A549 treated with CpdA at 1 μM for 4 hours (cell line): Measurements from ENCODE around the gene EIF3F. TPM values are rescaled to one million over a fixed set of nuclear protein-coding genes. Genes with fewer than 3 reads are reported as not detected.

Source experiments
- total RNA-seq: library from RNA; stranded (reverse); fragments of 200-300 nt; extraction: Qiagen RNA extraction; gene quantifications from 5 replicates; pipeline ENCODE4 v1.2.3, GENCODE V29; 2022; ENCODE audit warnings: low read depth

Gene EIF3F
- 320 to 353 TPM (median 337 TPM) in 5 replicates for total RNA-seq

GRCh38 chr11:7986768-7987559, at the start of gene EIF3F:
EIF3F (plus strand) TSS chr11:7987337; CDS start chr11:7987353, 16 bp downstream.

GRCh38 chr11:7941608-7942007, 45.5 kb upstream of the EIF3F start, which contains the start of gene OR10A3:
OR10A3 (minus strand) TSS chr11:7941708; CDS start chr11:7939520, 2,188 bp downstream.

GRCh38 chr11:7965386-7965785, 21.8 kb upstream of the EIF3F start, which contains the start of gene NLRP10:
NLRP10 (minus strand) TSS chr11:7965447; CDS start chr11:7963495, 1,952 bp downstream.

Other genes with a start within 250 kb of the EIF3F start
- gene OR5P2, start 190.4 kb upstream of the EIF3F start, total RNA-seq, result not detected in 5 replicates
- gene OR5P3, start 156.5 kb upstream of the EIF3F start, total RNA-seq, result not detected in 5 replicates
- not detected in 5 replicates for gene OR10A6, start 56.1 kb upstream of the EIF3F start, total RNA-seq
- not detected in 5 replicates for gene OR10A3, start 45.6 kb upstream of the EIF3F start, total RNA-seq
- gene NLRP10, start 21.9 kb upstream of the EIF3F start, total RNA-seq, result 0.02 TPM in 1 of 5 replicates, not detected in the others
- gene TUB, start 93.9 kb downstream of the EIF3F start, total RNA-seq, result 5.7 to 8.6 TPM (median 7.9 TPM) in 5 replicates
- 0.95 to 5.3 TPM (median 1.8 TPM) in 5 replicates for gene RIC3, start 181.7 kb downstream of the EIF3F start, total RNA-seq